SIG-M5 (cell line): Measurements from ENCODE around the gene CDC42BPB.

Experiments
- DNase-seq: peaks from one replicate; lab custom pipeline; 2025; lab: John Stamatoyannopoulos, UW

The CDC42BPB gene

DNA sequence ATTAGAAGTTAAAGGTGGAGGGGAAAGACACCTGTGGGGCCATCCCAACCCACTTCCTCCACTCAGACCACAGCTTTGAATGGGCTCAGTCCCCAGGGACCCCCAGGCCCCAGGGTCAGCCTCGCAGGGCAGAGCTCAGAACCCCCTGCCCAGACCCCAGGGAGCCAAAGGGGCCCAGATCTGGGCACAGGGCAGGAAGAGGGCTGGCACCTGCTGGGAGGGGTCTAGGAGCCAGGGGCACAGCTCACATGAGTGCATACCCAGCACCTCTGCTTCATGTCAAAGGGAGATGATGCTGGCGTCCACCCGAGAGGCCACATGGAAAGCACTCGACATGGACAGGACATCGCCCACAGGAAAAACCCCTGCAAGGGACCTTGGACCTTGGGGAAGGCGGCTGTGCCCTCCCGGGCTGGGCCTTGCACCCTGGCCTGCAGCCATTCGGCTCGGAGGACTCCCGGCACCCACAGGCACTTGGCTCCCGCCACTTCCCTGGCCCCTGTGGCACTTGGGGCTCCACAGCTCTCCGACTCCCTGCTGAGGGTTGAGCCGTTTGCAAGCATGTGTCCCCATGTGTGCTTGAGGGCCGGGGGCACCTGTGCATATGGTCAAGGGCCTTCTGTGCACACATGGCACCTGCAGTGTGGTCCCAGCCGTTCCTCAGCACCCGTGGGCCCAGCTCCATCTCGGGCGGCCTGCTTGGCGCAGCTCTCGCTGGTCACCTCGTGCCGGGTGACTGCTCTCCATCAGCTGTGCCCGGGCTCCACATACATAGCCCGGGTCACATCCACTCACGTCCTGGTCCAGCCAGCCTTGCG lies 142.7 kb downstream of the CDC42BPB start:
- no peak for DNase-seq

- no peak for DNase-seq
Observed at GRCh38 chr14:102913341-102914211, 143.8 kb downstream of the CDC42BPB start.

DNA sequence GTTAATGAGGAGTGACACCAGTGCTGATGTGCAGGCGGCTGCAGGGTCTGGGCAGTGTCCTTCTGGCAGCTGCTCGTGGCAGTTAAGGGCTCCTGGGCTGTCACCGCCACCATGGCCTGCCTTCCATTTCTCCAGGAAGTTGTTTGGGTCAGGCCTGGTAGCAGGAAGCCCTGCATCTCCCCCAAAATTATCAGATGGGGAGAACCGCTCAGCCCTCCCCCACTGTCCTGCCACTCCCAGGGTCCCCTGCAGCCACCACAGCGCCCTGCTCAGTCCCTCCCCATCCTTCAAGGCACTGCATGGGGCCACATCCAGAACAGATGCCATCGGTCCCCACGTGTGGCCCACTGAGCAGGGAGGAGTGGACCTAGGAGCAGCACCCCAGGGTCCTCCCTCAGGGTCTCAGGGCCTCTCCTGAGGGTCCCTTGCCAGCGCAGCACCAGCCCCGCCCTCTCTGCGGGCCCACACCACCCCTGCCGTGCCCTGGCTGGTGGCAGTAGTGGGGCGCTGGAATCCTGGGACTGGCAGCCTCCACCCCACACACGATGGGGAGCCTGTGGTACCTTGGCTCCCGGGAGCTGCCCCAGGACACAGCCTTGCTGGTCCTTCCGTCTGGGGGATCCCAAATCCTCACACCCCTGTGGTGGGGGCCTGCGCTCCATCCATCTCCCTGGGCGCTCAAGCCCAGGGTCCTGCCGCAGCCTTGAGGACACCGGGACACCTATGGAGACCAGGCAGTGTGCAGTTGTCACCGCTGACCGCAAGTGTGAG lies 145.2 kb downstream of the CDC42BPB start:
- DNase-seq, result no peak

- DNase-seq, result no peak
Observed at GRCh38 chr14:102911541-102911951, 145.8 kb downstream of the CDC42BPB start.

GRCh38 chr14:102910442-102910841 lies 146.9 kb downstream of the CDC42BPB start:
- DNase-seq, result no peak

GRCh38 chr14:102909911-102910310 lies 147.4 kb downstream of the CDC42BPB start:
- no peak for DNase-seq

DNA sequence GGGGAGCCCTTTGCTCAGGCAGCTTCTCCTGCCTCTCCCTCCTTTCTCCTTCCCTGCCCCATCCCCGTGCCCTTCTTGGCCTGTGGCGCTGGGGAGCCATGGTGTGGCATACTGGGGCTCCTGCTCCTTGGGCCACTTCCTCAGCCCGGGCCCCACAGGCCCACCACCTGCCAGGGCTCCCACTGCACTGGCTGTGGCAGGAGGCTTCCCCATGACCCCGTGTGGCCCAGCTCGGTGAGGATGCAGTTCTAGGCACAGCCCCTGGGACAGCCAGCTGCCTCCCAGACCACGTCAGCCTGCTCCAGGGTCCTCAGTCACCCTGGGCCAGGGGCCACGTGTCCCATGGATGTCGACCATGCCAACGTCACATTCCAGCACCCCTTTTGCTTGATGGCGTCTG lies 147.9 kb downstream of the CDC42BPB start:
- DNase-seq, result no peak

- no peak for DNase-seq
Observed at GRCh38 chr14:102908766-102909455, 148.4 kb downstream of the CDC42BPB start.

- no peak for DNase-seq
Observed at GRCh38 chr14:102907980-102908730, 149.2 kb downstream of the CDC42BPB start.

DNA sequence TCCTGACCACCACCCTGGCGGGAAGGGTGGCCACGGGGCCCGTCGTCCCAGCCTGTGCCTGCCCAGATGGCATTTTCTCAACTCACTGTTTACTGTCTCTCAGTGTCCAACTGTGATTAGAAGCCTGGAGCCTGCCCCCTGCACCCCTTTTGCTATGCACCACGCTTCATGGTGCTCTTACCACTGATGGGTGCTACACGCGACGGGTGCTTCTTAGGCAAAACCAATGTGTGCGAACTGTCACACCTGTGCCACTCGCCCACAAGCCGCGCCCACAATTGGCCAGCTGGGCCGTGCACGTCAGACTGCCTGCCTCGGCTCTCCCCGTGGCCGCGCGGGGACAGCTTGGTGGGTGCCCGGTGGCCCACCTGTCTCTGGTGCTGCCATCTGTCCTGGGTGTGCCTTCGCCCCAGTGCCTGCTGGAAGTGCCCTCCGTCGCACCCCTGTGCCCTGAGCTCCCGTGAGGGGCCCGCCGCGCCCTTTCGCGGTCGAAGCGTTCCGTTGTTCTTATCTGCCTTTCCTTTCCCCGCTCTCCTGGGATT lies 150.0 kb downstream of the CDC42BPB start:
- no peak for DNase-seq

DNA sequence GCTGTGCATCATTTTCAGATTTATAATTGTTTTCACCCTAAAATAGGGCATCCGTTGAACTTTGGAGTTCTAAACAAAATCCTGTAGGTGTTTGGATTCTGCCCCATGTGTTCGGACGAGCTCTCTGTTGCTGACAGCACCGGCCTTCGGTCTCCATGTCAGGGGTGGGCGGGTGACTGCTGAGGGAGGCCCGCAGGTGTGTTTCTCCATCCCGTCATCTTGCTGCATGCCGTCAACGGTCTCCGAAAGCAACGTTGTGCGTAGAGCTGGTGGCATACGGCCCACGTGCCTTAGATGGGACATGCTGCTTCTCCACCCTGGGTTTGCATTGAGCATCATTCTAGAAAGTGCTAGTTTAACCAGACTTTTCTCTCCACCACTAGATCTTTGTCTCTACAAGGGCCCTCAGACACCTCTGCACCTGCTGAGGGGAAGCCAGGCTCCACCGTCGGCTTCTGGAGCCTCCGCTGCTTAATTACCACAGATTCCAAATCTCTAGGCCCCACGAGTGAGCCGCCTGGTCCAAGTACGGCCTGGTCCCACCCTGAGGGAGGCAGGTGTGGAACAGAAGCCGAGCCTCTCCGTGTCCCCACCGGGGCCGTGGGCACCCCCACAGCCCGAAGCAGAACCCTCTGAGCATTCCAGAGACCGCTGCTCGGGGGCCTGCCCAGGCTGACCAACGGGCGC lies 150.6 kb downstream of the CDC42BPB start:
- DNase-seq, result no peak

DNA sequence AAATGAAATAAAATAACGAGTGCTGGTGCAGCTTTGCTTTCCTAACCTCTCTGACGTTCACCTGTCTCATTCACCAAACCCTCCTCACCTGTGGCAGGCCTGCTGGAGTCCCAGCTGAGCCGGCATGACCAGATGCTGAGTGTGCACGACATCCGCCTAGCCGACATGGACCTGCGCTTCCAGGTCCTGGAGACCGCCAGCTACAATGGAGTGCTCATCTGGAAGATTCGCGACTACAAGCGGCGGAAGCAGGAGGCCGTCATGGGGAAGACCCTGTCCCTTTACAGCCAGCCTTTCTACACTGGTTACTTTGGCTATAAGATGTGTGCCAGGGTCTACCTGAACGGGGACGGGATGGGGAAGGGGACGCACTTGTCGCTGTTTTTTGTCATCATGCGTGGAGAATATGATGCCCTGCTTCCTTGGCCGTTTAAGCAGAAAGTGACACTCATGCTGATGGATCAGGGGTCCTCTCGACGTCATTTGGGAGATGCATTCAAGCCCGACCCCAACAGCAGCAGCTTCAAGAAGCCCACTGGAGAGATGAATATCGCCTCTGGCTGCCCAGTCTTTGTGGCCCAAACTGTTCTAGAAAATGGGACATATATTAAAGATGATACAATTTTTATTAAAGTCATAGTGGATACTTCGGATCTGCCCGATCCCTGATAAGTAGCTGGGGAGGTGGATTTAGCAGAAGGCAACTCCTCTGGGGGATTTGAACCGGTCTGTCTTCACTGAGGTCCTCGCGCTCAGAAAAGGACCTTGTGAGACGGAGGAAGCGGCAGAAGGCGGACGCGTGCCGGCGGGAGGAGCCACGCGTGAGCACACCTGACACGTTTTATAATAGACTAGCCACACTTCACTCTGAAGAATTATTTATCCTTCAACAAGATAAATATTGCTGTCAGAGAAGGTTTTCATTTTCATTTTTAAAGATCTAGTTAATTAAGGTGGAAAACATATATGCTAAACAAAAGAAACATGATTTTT lies 151.9 kb downstream of the CDC42BPB start:
- DNase-seq, result no peak

- DNase-seq, result no peak
Observed at GRCh38 chr14:102903889-102904512, 153.3 kb downstream of the CDC42BPB start.

DNA sequence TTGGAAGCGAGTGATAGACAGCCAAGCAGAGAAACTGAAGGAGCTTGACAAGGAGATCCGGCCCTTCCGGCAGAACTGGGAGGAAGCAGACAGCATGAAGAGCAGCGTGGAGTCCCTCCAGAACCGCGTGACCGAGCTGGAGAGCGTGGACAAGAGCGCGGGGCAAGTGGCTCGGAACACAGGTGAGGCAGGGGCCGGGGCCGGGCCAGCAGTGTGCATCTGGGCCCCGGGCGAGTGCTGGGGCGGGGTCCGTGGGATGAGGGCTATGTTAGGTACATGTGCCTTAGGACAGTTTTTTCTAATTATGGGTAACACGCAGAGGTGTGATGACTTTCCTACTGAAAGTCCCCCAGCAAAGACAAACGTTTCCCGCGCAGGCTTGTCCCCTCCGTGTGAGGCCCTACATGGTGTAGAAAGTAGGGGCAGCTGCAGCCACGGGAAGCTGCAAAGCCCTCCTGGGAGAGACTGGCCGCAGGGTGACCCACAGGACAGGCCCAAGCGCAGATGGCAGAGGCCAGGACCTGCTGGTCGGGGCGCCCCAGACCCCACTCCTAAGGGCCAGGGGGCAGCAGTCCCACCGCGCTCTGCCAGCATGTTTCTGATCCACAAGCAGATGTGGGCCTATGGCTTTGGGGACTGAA lies 154.0 kb downstream of the CDC42BPB start:
- DNase-seq, result no peak

DNA sequence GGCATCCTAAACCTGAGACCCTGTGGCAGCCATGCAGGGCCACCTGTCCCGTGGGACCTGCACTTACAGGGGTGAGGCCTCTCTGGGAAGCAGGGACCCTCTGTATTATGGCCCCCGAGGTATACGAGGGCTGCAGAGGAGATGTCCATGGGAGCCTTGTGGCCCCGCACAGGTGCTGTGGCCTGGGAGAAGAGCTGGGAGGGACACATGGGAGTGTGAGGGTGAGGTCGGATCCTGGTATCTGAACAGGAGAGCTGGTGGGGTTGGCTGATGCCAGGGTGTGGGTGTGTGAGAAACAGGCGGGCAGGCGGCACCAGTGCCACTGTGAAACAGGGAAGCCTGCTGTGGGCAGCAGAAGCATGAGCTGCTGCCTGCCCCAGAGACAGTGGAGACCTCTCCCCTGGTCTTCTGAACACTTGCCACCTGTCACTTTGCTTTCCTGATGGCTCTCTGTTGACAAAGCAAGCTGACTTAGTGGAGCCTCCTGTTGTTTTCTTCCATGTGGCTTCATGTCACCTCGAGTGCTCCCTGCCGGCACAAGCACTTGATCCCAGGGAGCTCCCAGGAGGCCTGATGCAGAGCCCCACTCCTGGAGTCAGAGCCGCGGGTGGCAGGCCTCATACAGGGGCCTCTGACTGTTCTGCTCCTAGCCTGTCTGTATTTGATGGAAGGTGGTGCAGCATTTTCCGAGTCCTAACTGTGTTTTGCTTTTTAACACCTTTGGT lies 154.7 kb downstream of the CDC42BPB start:
- no peak for DNase-seq

- DNase-seq, result no peak
Observed at GRCh38 chr14:102902086-102902485, 155.3 kb downstream of the CDC42BPB start.

- DNase-seq, result no peak
Observed at GRCh38 chr14:102901633-102902032, 155.7 kb downstream of the CDC42BPB start.
